ENCODE results near the gene TRIM66.

Gene TRIM66

GRCh38 chr11:8682303-8683114 is at the start of gene TRIM66, which contains the start of gene RPL27A:
TRIM66 (minus strand) TSS chr11:8682665; CDS start chr11:8672274, 10,391 bp downstream.
RPL27A (plus strand) TSS chr11:8682792; CDS start chr11:8682814, 22 bp downstream.
- DNase-seq (ENCODE audit: low read depth) = peak; percentile 81

GRCh38 chr11:8731647-8732323 is 49.3 kb upstream of the TRIM66 start:
- DNase-seq (ENCODE audit: low read depth) = no peak

- DNase-seq (ENCODE audit: low read depth) = no peak
Observed at GRCh38 chr11:8730697-8731020, 48.2 kb upstream of the TRIM66 start.

GRCh38 chr11:8729837-8730696 is 47.6 kb upstream of the TRIM66 start:
- no peak for DNase-seq (ENCODE audit: low read depth)

- DNase-seq (ENCODE audit: low read depth) = no peak
Observed at GRCh38 chr11:8729067-8729466, 46.6 kb upstream of the TRIM66 start.

- DNase-seq (ENCODE audit: low read depth) = no peak
Observed at GRCh38 chr11:8728563-8728962, 46.1 kb upstream of the TRIM66 start.

GRCh38 chr11:8726395-8726794 is 43.9 kb upstream of the TRIM66 start:
- DNase-seq (ENCODE audit: low read depth) = no peak

GRCh38 chr11:8724682-8725081 is 42.2 kb upstream of the TRIM66 start:
- no peak for DNase-seq (ENCODE audit: low read depth)

GRCh38 chr11:8723711-8724110 is 41.2 kb upstream of the TRIM66 start:
- DNase-seq (ENCODE audit: low read depth) = no peak

GRCh38 chr11:8722809-8723208 is 40.3 kb upstream of the TRIM66 start:
- DNase-seq (ENCODE audit: low read depth) = no peak

- DNase-seq (ENCODE audit: low read depth) = no peak
Observed at GRCh38 chr11:8721609-8722500, 39.4 kb upstream of the TRIM66 start.

GRCh38 chr11:8720868-8721608 is 38.6 kb upstream of the TRIM66 start:
- no peak for DNase-seq (ENCODE audit: low read depth)

- DNase-seq (ENCODE audit: low read depth) = no peak
Observed at GRCh38 chr11:8720352-8720751, 37.9 kb upstream of the TRIM66 start.

- no peak for DNase-seq (ENCODE audit: low read depth)
Observed at GRCh38 chr11:8719721-8720120, 37.3 kb upstream of the TRIM66 start.

GRCh38 chr11:8719211-8719649 is 36.8 kb upstream of the TRIM66 start:
- peak; percentile 96 for DNase-seq (ENCODE audit: low read depth)

- DNase-seq (ENCODE audit: low read depth) = no peak
Observed at GRCh38 chr11:8717876-8718753, 35.6 kb upstream of the TRIM66 start.

GRCh38 chr11:8717544-8717875 is 35.0 kb upstream of the TRIM66 start:
- DNase-seq (ENCODE audit: low read depth) = no peak

- no peak for DNase-seq (ENCODE audit: low read depth)
Observed at GRCh38 chr11:8715501-8715900, 33.0 kb upstream of the TRIM66 start.

GRCh38 chr11:8714622-8715225 is 32.3 kb upstream of the TRIM66 start:
- no peak for DNase-seq (ENCODE audit: low read depth)

Data from HS-5 (cell line).